ENCODE results near the gene AKR1B1. TPM values are rescaled to one million over a fixed set of nuclear protein-coding genes. Genes with fewer than 3 reads are reported as not detected.

AKR1B1 gene
- total RNA-seq, 4 donors from 2014 or later: 17.8 to 47.5 (median 31.0) TPM

DNA sequence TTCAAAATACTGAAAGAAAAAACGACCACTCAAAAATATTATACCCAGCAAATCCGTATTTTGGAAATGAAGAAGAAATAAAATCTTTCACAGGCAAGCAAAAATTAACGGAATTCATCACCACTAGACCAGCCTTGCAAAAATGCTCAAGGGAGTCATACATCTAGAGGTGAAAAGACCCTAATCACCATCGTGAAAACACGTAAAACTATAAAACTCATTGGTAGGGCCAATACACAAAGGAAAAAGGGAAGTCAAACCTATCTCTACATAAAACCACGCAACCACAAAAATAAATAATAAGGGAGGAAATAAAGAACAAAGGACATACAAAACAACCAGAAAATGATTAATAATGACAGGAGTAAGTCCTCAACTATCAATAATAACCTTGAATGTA is 6.6 kb upstream of the AKR1B1 start:
- WGBS, 2 donors: 74 to 76% methylated on average over 6 of the region's 6 CpGs
- intact Hi-C loops (cut with DNase I): no loop called here
- no peaks in the 10 kb centered on the region for H3K4me1 ChIP-seq
- no peak for TF ChIP-seq POLR2A (IDR thresholded peaks at IDR 0.05)
- TF ChIP-seq, protein P1, sequence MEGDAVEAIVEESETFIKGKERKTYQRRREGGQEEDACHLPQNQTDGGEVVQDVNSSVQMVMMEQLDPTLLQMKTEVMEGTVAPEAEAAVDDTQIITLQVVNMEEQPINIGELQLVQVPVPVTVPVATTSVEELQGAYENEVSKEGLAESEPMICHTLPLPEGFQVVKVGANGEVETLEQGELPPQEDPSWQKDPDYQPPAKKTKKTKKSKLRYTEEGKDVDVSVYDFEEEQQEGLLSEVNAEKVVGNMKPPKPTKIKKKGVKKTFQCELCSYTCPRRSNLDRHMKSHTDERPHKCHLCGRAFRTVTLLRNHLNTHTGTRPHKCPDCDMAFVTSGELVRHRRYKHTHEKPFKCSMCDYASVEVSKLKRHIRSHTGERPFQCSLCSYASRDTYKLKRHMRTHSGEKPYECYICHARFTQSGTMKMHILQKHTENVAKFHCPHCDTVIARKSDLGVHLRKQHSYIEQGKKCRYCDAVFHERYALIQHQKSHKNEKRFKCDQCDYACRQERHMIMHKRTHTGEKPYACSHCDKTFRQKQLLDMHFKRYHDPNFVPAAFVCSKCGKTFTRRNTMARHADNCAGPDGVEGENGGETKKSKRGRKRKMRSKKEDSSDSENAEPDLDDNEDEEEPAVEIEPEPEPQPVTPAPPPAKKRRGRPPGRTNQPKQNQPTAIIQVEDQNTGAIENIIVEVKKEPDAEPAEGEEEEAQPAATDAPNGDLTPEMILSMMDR (IDR thresholded peaks at IDR 0.05): no peak
- no peak overlapping the region for H3K4me3 ChIP-seq
- peaks cover 0 to 16% (median 4%) of the 10 kb centered on the region in 3 donors for H3K9me3 ChIP-seq
- no peak overlapping the region for H3K27ac ChIP-seq
- no peaks in the 10 kb centered on the region for H3K27me3 ChIP-seq
- DNase-seq: no peak
- H3K36me3 ChIP-seq: no peaks in the 10 kb centered on the region

DNA sequence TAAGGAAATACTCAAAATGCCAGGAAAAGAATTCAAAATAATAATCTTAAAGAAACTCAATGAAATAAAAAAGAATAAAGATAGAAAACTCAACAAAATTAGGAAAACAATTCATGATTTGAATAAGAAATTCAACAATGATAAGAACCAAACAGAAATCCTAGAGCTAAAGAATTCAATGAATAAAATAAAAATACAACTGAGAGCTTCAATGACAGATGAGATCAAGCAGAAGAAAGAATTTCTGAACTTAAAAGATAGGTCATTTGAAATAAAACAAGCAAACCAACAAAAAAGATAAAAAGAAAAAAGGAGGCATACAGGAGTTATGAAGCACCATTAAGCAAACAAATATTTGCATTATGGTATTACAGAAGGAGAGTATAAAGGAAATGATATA is 5.6 kb upstream of the AKR1B1 start:
- H3K27ac ChIP-seq: no peak overlapping the region
- peaks cover 1 to 5% (median 4%) of the 10 kb centered on the region in 3 donors for H3K4me1 ChIP-seq
- H3K9me3 ChIP-seq: peaks cover 0 to 16% (median 4%) of the 10 kb centered on the region in 3 donors
- intact Hi-C loops (cut with DNase I): no loop called here
- TF ChIP-seq, protein P1 (IDR thresholded peaks at IDR 0.05): no peak
- TF ChIP-seq POLR2A (IDR thresholded peaks at IDR 0.05): no peak
- H3K4me3 ChIP-seq: no peak overlapping the region
- no peak for DNase-seq
- H3K27me3 ChIP-seq: no peaks in the 10 kb centered on the region
- no peaks in the 10 kb centered on the region for H3K36me3 ChIP-seq

DNA sequence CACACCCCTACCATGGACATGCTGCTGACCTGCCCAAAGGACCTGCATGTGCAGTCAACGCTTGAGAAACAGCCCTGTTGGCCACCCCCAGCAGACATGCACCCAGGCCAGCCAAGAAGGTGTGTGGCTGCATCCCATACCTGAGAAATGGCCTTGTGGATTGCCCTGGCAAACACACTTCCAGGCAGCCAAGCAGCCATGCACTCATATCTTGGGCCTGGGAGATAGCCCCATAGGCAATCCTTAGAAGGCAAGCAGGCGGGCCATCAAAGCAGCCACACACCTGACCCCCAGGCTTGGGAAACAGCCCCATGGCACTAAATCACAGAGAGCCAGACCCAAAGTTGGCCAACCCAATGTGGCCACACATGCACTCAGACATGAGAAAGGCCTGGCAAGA is 4.9 kb upstream of the AKR1B1 start:
- intact Hi-C loops (cut with DNase I): no loop called here
- Histone ChIP-seq H3K27me3 (no peaks in the 10 kb centered on the region), H3K27ac (no peak overlapping the region), H3K4me3 (no peak overlapping the region), H3K9me3 (peaks cover 0 to 16% (median 4%) of the 10 kb centered on the region in 3 donors), H3K4me1 (peaks cover 5 to 12% (median 7%) of the 10 kb centered on the region in 3 donors), H3K36me3 (no peaks in the 10 kb centered on the region)
- WGBS, 2 donors: 100% methylated on average over 2 of the region's 2 CpGs; no CpG with 5 or more reads in 1 of the 2 donors
- TF ChIP-seq POLR2A (IDR thresholded peaks at IDR 0.05): no peak
- TF ChIP-seq, protein P1 (IDR thresholded peaks at IDR 0.05): no peak
- DNase-seq: no peak

DNA sequence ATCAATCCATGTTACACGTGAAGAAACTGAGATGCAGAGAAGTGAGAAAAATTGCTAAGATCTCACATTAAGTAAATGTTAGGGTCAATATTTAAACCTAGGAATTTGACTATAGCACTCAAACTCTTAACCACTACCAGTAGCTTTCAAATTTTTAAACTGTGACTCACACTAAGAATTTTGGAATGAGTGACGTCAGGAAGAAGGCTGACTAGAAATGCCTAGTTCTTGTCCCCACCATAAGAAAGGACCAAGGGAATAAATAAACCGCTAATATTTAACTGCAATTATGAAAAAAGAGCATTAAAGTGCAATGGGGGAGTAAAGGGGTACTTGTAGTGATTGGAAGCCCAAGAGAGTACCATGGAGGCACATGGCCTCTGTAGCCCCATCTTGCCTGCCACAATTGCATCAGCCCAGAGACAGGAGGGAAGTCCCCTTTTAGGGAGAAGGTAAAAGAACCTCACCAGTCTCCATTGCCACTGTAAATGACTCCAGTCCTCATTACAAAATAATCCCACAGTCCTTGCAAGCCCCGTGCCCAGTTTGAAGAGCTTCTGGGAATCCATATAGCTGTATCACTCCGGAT is 3.5 kb upstream of the AKR1B1 start:
- 67 to 77% methylated on average over 4 of the region's 5 CpGs for WGBS, 2 donors
- no peak for DNase-seq
- Histone ChIP-seq H3K9me3 (peaks cover 0 to 16% (median 4%) of the 10 kb centered on the region in 3 donors), H3K4me1 (peaks cover 5 to 25% (median 11%) of the 10 kb centered on the region in 3 donors), H3K4me3 (no peak overlapping the region), H3K27me3 (no peaks in the 10 kb centered on the region), H3K36me3 (no peaks in the 10 kb centered on the region), H3K27ac (no peak overlapping the region)
- no peak for TF ChIP-seq POLR2A (IDR thresholded peaks at IDR 0.05)
- TF ChIP-seq, protein P1 (IDR thresholded peaks at IDR 0.05): no peak
- intact Hi-C loops (cut with DNase I): no loop called here

DNA sequence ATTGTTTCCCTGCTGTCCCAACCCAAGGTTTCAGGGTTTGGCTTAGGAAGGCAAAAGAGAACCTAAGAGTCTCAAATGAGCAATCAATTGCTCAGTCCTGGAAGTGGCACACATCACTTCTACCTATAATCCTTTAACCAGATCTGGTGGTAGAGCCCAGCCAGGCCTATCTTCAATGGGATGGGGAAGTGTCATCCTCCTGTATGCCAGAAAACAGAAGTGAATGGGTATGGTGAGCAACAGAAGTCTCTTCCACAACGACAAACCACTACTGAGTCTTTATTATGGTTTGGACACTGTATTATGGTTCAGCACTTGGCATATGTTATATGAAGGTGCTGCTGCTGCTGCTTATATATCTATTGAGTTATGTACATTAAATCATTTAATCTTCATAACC is 3.0 kb upstream of the AKR1B1 start:
- H3K9me3 ChIP-seq: peaks cover 0 to 16% (median 4%) of the 10 kb centered on the region in 3 donors
- H3K4me1 ChIP-seq: peaks cover 5 to 29% (median 12%) of the 10 kb centered on the region in 3 donors
- no peak for TF ChIP-seq POLR2A (IDR thresholded peaks at IDR 0.05)
- TF ChIP-seq, protein P1 (IDR thresholded peaks at IDR 0.05): no peak
- no peaks in the 10 kb centered on the region for H3K27me3 ChIP-seq
- no peak overlapping the region for H3K27ac ChIP-seq
- WGBS, 2 donors: 75 to 95% methylated on average over 1 of the region's 1 CpG
- H3K4me3 ChIP-seq: no peak overlapping the region
- no peaks in the 10 kb centered on the region for H3K36me3 ChIP-seq
- intact Hi-C loops (cut with DNase I): no loop called here
- DNase-seq: no peak

Measured in esophagus squamous epithelium (tissue), 5 donors.